ENCODE data around the gene ADPRH.

DNA sequence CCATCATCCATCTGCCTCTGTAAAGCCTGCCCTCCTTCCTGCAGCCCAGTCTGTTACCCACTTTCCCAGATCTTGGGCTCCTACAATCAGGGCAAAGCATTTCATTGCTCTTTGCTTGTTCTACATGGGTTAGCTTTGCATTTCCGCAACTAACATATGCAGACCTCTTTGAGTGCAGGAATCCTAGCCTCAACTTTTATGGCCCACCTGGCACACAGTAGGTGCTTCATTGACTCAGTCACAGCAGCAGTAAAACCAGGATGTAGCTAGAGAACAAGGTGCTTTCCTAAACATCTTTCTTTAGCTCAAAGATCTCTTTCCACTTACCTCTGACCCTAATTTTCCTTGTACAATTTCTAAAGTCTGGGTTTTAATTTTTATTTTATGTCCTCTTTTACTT is 23.4 kb upstream of the ADPRH start:
- TF ChIP-seq GATA2 (IDR thresholded peaks at IDR 0.05; ENCODE audit: low read depth, low read length) (no peak), GATA3 (IDR thresholded peaks at IDR 0.05; ENCODE audit: low read depth, low read length) (no peak)

Measured in SH-SY5Y (cell line).